Smooth muscle cell of trachea (primary cell): ENCODE measurements around the gene ANKRD23. TPM values are rescaled to one million over a fixed set of nuclear protein-coding genes. Genes with fewer than 3 reads are reported as not detected.

Experiments used
- total RNA-seq: library from RNA; depleted of rRNA; stranded (reverse); fragments of >200 nt; gene quantifications from 2 replicates; pipeline ENCODE4 v1.2.1, GENCODE V29; 2014

Gene ANKRD23
- 1.2 and 1.9 TPM in 2 replicates for total RNA-seq

GRCh38 chr2:96843538-96844268, at the start of gene ANKRD23:
ANKRD23 (minus strand) TSS chr2:96844021; CDS start chr2:96843992, 29 bp downstream.

GRCh38 chr2:96869822-96870625, 26.2 kb upstream of the ANKRD23 start, which contains the start of gene SEMA4C:
SEMA4C (minus strand) TSS chr2:96870080; CDS start chr2:96867886, 2,194 bp downstream.

GRCh38 chr2:96857667-96858372, 14.0 kb upstream of the ANKRD23 start, which contains the start of gene ANKRD39:
ANKRD39 (minus strand) TSS chr2:96858016; CDS start chr2:96857987, 29 bp downstream.

GRCh38 chr2:96816127-96816835, 27.5 kb downstream of the ANKRD23 start, which contains the start of gene CNNM3:
CNNM3 (plus strand) TSS chr2:96816268; CDS start chr2:96816278, 10 bp downstream.

Other genes starting within 250 kb of the ANKRD23 start
- 47.6 and 51.4 TPM in 2 replicates for gene KANSL3, start 205.7 kb downstream of the ANKRD23 start, total RNA-seq
- gene FER1L5, start 201.3 kb downstream of the ANKRD23 start, total RNA-seq, result 1.3 and 1.9 TPM in 2 replicates
- 28.5 and 38.9 TPM in 2 replicates for gene LMAN2L, start 104.0 kb downstream of the ANKRD23 start, total RNA-seq
- gene CNNM4, start 83.1 kb downstream of the ANKRD23 start, total RNA-seq, result 3.1 and 4.1 TPM in 2 replicates
- gene CNNM3, start 27.8 kb downstream of the ANKRD23 start, total RNA-seq, result 6.5 and 11.4 TPM in 2 replicates
- gene ANKRD39, start 14.0 kb upstream of the ANKRD23 start, total RNA-seq, result 6.1 and 6.5 TPM in 2 replicates
- gene SEMA4C, start 26.1 kb upstream of the ANKRD23 start, total RNA-seq, result 25.0 and 27.5 TPM in 2 replicates
- gene FAM178B, start 142.6 kb upstream of the ANKRD23 start, total RNA-seq, result not detected in 2 replicates